GM12873 (cell line): Measurements from ENCODE around the gene P4HA2.

Source experiments
- CTCF ChIP-seq: IDR thresholded peaks from 2 replicates; pipeline ENCODE4 v1.5.1; 2012; ENCODE audit warnings: low read depth, mild to moderate bottlenecking, moderate library complexity, low read length, control low read depth; ENCODE audit not compliant: insufficient read depth; ENCODE audit errors: missing control alignments

Gene P4HA2

DNA sequence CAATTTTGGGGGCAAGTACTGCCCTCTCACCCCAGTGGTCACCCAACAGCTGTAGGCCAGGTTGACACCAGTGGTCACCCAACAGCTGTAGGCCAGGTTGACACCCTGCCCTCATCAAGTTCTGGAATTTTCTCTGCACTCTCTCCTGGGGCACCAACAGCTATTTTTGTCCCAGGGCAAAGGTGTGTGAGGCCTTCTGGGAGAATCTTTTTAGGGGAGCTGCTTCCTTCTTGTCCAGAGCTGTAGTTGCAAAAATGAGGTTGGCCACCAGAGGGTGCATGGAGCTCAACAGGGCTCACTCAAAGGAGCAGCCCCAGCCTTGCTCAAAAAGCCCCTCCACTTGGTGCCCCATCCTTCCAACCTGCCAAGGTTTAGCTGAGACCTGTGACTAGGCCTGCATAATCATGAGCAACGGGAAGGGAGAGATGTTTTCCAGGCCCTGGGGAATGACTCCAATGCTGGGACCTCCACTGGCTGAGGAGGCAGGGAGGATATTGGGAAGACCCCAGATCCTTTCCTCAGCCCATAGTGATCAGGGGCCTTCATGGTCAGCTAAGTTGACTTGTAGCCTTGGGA lies 10.6 kb upstream of the P4HA2 start:
- TF ChIP-seq CTCF, result peak; percentile 90

DNA sequence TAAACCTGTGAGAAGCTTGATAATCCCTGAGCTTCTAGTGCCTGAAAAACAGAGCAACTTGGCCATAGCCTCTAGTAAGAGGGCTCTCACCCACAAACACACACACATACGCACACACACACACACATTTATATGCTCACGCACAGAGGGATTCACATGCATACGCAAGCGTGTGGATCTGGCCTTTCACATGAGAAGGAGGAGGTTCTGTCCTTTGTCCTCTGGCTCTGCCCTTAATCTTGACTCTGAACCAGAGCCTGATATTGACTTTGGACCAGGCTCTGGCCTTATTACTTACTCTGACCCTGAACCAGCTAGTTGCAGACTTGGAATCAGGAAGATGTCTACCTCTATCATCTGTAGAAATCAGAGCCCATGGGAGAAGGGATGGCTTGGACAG lies 10.0 kb upstream of the P4HA2 start:
- TF ChIP-seq CTCF, result no peak

GRCh38 chr5:132237141-132237540 lies 9.5 kb upstream of the P4HA2 start:
- TF ChIP-seq CTCF, result peak; percentile 10

DNA sequence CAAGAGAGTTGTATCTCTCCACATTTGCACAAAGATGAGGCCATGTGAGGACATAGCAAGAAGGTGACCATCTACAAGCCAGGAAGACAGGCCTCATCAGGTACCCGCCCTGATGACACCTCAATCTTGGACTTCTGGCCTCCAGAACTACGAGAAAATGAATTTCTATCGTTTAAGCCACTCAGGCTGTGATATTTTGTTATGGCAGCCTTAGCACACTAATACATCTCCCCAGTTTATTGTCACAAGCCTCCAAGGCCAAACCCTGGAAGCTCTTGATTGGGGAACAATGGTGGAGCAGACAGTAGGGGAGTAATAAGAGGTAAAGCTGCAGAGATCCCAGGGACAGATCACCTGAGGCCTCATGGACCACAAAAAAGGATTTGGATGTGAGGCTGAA lies 7.7 kb upstream of the P4HA2 start:
- no peak for TF ChIP-seq CTCF

DNA sequence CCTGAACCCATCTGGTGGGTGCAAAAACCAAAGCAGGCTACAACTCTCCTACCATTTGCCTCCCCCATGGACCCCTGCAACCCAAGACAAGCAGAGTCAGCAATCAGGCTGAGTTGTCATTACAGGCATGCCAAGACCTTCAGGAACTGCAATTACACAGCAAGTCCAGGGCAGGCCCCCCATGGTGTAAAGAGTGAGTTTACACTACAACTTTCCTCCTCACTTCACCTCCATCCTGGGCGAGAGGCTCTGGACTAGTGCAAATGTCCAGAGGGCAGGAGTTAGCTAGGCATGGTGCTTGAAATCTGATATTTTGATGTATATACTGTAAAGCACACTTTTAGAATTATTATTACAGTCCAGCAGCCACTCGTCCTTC lies 7.0 kb upstream of the P4HA2 start:
- TF ChIP-seq CTCF, result no peak

- no peak for TF ChIP-seq CTCF
Measured at GRCh38 chr5:132233811-132234683, 6.4 kb upstream of the P4HA2 start.

- no peak for TF ChIP-seq CTCF
Measured at GRCh38 chr5:132233081-132233480, 5.4 kb upstream of the P4HA2 start.
